GM11168 (cell line): ENCODE measurements around the gene GGTLC2.
"Not testable (repeated sequence)": the region's sequence is repeated elsewhere in the genome, so short reads cannot be mapped to it uniquely, and the experiment has no call there.

ENCODE experiments used
- in situ Hi-C: fragments of 300-500 bp; cut with MboI; formaldehyde crosslinking; loops from one replicate; pipeline ENCODE4 v1.12.0; 2022; ENCODE audit warnings: low sequenced_read_pairs; ENCODE audit not compliant: unreplicated experiment

The GGTLC2 gene

DNA sequence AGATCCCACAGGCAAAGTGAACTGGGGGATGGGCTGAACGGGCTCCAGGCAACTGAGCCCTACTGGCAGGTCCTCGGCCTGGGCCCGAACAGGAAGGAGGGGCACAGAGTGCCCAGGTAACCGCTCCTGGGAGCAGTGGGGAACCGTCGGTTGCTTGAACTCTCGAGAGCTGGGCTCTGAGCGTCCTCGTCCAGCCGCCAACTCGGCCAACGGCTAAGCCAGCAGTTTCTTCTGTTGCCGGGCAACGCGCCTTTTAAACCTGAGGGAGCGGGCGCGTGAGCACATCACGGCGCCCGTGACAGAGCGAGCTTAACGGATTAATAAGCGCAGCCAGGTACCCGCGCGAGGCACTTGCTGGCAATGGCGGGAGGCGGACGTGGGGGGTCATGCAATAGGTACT lies at the start of gene GGTLC2:
Gene GGTLC2 (plus strand): TSS at position 301 of the 400 bp plus-strand sequence. CDS start 1,732 bp downstream, outside the sequence.
- in situ Hi-C loops = loop anchor here (10.0 kb wide), 1 partner anchor 1610 kb away; no protein-coding TSS in a partner anchor

DNA sequence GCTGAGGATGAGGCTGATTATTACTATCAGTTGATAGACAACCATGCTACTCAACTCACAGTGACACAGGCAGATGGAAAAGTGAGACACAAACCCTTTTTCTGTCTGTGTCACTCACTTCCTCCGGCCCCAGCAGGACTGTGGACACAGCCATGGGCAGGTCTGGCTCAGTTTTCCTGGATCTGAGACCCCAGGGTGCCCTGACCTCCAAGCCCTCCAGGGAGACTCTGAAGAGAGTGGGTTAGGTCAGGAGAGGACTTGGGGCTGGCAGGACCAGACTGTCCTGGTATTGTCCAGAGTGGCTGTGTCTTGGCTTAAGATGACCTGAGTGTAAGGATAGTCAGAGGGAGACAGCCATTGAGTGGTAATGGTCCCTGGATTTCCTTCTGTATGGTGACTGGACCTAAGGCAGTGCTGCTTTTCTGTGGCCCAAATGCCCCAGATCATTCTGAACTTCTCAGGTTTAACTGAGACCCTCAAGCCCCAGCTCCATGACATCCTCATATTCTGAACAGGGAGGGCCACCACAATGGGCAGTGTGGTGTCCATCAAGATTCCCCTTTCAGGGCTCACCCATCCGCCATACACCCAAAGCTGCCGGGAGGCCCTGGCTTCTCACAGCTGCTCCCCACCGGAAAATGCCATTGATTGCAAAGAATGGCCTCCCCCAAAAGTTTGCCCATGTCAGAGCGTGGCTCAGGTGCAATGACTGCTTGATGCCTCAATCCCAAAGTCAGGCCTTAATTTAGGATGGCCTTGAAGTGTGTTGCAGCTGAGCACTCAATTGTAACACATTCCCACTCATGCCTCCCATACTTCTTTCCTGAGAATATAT lies 49.2 kb upstream of the GGTLC2 start:
- in situ Hi-C loops = loop anchor here (10.0 kb wide), 1 partner anchor 100 kb away; no protein-coding TSS in a partner anchor

DNA sequence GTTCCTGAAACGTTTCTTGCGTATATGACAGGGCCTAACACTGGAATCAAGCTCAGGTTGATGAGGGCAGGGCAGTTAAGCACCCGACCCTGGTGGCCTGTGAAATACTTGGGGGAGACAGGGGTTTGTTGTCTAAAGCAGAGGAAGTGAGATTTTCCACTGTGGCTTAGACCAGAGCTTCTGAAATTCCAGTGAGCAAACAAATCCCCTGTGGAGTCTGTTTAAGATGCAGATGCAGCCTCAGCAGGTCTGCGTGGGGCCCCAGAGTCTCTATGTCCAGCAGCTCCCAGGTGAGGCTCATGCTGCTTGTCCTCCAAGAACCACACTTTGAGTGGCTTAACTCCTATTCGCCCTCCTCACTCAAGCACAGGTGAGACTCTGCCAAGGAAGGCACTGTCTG lies 46.3 kb upstream of the GGTLC2 start:
- in situ Hi-C loops = loop anchor here (10.0 kb wide), 1 partner anchor 97 kb away; no protein-coding TSS in a partner anchor

DNA sequence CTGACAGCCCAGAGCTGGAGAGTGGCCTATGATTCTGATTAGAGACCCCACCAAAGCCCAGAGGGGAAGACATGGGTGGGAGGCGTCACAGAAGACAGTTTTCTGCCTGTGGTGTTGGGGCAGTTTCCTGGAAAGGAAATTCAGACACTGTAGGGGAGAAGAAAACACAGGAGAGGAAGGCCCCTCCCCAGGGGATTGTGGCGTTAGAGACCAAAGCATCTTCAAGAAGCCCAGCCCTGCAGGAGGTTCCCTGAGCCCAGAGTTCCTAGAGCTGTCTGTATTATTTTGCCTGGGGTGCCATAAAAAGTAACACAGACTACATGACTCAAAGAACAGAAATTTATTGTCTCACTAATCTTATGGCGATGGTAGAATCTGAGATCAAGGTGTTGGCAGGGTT lies 45.2 kb upstream of the GGTLC2 start:
- in situ Hi-C loops = loop anchor here (10.0 kb wide), 1 partner anchor 96 kb away; no protein-coding TSS in a partner anchor

DNA sequence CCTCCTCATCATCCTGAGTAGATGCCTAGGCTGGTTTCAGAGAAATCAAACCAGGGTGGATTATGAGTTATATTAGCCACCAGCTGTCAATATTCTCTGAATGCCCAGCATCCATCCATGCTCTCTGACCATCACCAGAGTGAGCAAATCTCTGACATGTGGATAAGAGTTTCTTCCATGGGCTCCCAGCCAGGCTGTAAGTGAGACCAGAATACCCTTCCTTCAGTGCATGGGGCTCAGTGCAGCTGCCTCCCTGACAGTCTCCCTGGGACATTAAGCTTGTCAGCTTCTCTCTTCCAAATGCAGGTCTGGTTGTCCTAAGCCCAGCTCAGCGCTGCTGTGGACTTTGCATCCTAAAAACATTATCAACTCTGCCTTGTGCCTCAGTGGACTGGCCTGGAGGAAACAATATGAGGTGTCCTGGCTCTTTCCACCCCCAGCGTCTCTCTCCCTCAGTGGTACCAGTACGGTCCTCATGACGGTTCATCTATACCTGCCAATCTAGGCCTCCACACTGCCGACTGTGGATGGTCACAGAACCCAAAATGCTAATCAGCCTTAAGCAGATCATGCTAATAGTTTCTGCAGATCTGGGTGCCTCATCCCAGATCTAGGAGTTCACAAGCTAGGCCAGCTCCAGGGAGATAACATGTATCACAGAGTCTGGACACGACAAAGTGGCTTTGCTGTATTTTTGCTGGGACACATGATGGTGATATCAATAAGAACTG lies 43.7 kb upstream of the GGTLC2 start:
- in situ Hi-C loops = no loop called here

DNA sequence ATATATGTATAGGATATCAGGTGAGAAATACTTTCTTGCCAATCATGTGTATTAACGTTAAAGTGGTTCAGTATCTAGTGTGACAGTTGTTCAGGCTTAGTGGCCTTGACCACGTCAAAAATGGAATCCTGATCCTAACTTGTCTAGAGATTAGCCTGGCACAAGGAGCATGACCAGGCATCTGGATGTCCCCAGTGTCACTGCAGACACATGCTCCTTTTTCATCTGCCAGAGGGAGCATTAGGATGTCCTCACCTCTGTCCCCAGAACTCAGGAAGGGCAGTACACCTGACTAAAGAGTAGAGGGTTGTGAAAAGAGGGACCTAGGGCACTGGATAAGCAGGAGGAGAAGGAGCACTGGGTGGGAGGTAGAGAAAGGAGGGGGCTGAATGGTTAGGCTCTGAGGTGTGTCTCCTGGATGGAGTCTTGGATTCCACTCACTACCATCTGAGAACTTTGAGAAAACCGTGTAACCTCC lies 40.9 kb upstream of the GGTLC2 start:
- in situ Hi-C loops = no loop called here

DNA sequence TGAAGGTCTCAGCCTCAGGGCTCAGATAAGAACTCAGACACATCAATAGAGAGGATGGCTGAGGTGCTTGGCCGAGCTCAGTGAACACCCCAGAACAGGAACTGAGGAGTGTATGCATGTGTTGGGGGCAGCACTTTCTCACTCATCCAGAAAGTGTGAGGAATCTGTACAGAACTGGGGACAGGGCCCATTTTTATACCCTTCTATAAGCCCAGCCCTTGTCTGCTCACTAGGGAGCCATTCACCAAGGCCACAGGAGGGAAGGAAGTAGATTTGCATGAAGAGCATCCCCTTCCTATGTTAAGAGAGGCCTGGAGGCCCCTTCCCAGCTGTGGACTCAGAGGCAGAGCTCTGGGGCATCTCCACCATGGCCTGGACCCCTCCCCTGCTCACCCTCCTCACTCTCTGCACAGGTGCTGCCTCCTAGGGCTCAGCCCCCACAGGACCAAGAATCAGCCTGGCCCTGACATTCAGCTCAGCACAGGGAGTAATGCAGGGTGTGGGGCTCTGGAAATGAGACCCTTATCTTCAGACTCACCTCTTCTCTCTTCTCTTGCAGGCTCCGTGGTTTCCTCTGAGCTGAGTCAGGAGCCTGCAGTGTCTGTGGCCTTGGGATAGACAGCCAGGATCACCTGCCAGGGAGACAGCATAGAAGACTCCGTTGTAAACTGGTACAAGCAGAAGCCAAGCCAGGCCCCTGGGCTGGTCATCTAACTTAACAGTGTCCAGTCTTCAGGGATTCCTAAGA lies 39.9 kb upstream of the GGTLC2 start:
- in situ Hi-C loops = no loop called here

DNA sequence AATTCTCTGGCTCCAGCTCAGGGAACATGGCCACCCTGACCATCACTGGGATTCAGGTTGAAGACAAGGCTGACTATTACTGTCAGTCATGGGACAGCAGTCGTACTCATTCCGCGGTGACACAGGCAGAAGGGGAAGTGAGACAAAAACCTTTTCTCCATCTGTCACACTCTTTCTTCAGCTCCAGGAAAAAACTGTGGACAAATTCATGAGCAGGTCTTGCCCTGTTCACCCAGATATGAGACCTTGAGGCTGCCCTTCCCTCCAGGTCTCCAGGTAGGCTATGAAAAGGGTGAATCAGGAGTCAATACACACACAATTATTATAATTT lies 39.4 kb upstream of the GGTLC2 start:
- in situ Hi-C loops = no loop called here

DNA sequence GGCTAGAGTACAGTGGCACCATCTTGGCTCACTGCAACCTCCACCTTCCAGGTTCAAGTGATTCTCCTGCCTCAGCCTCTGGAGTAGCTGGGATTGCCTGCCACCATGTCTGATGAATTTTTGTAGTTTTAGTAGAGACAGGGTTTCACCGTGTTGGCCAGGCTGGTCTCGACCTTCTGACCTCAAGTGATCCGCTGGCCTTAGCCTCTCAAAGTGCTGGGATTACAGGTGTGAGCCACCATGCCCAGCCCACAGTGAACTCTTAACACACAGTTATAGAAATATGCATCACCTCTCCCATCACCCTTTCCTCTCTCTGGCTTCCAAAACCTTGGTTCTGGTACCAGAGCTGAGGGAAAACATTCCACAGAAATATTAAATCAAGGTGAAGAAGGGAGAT lies 36.4 kb upstream of the GGTLC2 start:
- in situ Hi-C loops = not testable (repeated sequence)

DNA sequence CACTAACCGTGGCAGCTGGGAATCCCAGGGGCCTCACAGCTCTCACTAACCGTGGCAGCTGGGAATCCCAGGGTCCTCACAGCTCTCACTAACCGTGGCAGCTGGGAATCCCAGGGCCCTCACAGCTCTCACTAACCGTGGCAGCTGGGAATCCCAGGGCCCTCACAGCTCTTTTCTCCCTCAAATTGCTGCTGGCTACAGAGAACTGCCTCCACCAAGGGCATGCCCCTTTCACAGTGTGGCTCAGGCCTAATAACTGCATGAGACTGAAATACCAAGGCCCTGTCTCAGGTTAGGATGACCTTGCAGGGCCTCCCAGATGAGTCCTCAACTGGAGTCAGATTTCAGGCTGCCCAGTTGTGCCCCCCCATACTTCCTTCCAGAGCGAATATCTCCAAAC lies 35.1 kb upstream of the GGTLC2 start:
- in situ Hi-C loops = no loop called here

DNA sequence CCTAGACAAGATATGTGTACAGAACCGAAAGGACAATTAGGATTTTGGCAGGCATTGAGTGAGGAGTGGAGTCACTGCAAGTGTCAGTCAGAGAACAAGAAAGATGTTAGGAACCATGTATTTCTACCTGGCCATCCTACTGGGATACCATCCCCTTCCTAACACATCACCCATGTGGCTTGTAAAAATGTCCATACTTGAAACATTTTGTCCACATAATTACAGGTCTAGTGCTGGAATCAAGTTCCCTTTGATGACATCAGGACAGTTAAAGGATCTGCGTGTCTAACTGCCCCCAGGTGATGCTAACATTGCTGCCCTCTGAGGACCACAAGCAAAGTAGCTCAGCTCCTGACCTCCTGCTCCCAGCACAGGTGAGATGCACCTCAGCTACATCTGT lies 31.9 kb upstream of the GGTLC2 start:
- in situ Hi-C loops = no loop called here

DNA sequence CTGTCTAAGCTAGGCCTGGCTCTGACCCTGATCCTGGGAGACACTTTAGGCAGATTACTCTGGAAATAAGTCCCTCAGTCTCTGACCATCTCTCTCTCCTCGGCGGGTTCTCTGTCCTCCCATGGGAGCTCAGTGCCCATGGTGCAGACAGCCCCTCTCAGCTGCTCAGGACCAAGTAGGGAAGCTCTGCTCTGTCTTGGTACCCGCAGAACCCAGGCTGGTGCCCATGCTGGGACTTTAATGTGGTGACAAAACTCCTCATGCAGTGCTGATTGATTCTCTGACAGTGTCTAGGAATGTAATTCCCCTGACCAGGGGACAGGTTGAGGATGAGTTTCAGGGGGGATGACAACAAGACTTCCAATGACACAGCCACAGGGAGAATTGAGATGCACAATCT lies 30.3 kb upstream of the GGTLC2 start:
- in situ Hi-C loops = no loop called here

DNA sequence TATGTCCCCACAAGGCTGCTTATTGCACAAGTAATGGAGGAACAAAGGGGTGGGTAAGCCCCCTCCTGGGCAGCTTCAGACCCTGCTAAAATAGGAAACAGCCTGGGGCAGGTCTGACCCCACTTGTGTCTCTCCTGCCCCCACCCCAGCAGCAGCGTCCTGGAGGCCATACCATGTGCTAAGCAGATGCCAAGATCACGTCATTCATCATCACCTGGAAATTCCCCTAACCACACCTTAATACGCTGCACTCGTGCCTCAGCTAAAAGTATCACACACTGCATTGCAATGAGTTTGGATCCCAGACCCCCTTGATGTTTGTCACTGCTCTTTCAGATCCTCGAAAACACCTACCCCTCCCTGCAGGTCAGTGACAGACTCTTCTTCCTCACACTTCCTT lies 27.8 kb upstream of the GGTLC2 start:
- in situ Hi-C loops = no loop called here

DNA sequence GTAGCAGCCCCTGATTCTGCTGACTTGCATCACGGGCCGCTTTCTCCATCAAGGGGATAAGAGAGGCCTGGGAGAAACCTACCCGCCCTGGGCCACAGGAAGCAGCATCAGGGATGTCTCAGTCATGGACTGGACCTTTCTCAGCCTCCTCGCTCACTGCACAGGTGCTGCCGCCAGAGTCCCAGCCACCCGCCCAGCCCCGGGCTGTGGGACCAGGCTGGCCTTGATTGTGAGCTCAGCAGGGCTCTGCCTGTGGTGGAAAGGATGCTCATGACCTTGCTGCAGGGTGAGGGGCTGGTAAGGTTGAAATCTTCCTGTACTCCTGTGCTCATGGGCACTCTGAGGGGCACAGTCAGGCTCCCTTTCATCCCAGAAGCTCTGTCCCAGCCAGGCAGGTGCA lies 26.0 kb upstream of the GGTLC2 start:
- in situ Hi-C loops = no loop called here

DNA sequence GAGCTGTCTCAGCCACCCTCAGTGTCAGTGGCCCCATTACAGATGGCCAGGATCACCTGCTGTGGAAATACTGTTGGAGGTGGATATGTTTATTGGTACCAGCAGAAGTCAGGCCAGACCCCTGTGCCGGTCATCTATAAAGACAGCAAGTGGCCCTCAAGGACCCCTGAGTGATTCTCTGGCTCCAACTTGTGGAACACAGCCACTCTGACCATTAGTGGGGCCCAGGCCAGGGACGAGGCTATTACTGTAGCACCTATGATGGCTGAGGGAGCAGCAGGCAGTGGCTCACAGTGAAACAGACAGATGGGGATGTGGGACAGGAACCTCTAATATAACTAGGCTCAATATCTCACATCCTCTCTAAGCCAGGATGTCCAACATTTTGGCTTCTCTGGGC lies 25.5 kb upstream of the GGTLC2 start:
- in situ Hi-C loops = no loop called here

DNA sequence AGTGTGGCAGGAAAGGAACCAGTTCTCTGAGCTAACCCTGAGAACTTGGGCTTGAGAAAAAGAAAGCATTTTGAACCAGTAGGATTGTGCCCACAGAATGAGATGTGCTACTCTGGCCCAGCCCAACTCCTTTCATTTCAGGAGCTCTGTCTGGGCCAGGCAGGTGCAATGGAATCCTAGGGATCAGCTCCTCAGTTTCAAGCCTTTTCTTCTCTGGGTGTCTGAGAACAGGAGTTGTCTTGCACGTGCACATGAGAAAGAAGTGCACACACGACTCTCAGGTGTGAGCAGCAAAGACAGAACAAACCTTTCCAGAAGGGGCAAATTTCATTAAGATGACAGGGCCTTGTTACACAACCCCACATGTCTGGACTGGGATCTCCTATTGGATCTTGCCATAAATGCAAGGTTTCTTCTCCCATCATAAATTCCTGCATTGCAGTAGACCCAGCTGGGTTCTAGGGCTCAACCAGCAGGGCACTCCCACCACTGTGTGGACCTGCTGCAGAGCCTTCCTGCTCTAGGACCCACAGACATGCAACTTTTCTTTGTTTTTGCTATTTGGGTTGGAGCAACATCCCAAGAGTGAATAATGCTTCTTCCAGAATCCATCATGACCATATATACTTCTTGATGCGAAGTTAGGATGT lies 24.5 kb upstream of the GGTLC2 start:
- in situ Hi-C loops = loop anchor here (10.0 kb wide), 1 partner anchor 685 kb away; no protein-coding TSS in a partner anchor

DNA sequence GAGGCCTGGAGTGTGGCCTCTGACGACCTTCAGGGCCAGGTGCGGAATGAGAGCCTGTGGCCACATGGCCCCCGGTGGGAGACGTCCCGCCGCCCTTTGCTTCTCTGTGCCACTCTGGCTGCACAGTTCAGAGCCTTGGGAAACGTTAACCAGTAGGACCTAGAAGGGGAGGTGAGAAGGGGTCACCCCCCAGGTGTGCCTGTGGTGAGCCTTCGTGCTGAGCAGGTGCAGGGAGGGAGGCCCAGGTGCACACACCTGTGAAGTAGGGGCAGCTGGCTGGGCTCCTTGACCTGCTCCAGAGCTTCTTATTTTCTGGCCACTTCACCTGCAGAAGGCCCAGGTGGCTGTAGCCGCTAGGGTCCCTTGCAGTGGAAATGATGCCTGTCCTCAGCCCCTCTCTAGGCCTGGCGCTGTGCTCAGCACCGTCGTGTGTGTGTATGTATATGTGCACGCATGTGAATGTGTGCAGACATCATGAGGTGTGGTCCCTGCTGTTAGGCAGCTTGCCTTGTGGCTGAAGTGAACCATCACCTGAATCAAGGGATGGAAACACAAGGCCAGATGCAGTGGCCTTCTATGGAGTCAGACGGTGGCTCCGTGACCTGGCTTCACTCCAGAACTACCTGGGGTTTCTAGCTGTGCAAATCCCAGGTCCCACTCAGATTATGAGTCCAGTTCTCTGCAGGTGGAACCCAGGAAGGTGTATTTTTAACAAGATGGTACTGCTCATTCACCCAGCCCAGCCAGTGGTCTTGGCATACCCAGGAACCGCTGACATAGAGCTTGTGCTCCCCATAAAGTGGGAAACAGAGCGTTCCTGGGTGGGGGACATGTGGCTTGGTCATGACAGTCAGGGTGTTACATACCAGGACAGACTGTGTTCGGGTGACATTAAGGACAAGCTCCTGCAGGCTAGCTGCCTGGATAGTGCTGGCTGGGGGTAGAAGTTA lies 15.6 kb upstream of the GGTLC2 start:
- in situ Hi-C loops = loop anchor here (10.0 kb wide), 1 partner anchor 676 kb away; no protein-coding TSS in a partner anchor

DNA sequence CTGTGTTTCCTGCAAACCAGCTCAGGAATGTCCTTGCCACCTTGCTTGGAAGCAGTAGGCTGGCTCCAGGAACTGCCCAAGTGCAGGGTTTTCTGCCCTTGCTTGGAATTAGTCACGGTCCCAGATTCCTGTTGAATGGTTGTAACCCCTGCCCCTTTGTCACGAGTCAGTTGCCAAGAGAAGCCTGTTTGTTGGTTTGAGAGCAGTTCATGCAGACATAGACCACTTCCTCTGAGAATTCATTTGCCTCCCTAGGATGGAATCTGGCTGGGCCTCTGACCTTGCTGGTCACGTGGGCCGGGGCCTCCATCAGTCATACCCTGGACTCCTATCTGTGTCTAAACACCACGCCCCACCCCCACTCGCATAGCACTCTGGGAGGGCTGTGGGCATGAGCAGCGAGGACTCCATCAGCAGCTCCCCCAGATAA lies 13.2 kb upstream of the GGTLC2 start:
- in situ Hi-C loops = not testable (repeated sequence)

DNA sequence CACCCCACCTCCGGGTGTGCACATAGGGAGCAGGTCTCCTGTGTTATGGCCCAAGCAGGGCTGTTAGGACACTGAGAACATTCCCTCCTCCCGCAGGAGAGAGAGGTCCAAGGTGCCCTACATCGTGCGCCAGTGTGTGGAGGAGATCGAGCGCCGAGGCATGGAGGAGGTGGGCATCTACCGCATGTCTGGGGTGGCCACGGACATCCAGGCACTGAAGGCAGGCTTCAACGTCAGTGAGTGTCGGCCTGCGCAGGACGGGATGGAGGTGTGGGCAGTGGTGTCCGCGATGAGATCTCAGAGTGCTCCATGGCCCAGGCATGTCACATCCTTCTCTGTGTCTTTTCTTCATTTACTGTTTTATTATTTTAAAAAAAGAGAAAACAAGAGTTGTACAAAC lies 12.2 kb upstream of the GGTLC2 start:
- in situ Hi-C loops = not testable (repeated sequence)
